CMK (cell line): ENCODE data around the gene SPEF2.

ENCODE experiments used
- DNase-seq: peaks from one replicate; pipeline ENCODE4 v3.0.0-alpha.2; 2010; ENCODE audit warnings: low read depth

Gene SPEF2

DNA sequence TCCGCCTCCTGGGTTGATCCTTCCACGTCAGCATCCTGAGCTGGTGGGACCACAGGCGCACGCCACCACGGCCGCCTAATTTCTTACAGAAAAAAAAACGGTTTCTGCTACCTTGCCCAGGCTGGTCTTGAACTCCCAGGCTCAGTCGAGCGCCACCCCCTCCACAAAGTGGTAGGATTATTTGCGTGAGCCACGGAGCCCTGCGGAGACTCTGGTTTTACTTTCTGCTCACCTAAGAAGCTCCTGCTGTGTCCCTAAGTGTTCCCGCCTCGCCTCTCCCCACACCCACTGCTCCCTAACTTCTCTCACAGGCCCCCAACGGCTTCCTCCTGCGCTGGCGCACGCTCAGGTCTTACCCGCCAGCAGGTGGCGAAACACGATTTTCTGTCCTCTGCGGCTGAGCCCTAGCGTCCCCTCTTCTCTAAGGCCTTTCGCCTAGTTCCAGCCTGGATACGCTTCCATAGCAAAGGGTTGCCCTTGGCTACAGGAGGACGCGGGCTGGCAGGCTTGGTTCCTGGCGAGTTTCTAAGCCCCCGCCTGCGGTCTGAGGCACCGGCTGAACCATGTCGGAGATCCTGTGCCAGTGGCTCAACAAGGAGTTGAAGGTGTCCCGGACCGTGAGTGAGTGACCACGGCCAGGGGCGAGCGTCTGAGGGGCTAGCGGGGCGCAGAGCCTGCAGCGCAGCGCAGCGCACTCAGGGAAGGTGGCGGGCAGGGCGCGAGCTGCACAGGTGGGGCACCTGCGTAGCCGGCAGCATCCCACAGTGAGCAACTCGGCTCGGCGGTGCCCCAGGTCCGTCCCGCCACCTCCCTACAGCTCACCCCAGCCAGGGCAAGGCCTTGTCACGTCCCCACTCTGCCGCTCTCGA lies at the start of gene SPEF2:
SPEF2 (plus strand) TSS at position 429 of the 869 bp plus-strand sequence; CDS start at position 564, 135 bp downstream.
- peak; percentile 68 for DNase-seq

DNA sequence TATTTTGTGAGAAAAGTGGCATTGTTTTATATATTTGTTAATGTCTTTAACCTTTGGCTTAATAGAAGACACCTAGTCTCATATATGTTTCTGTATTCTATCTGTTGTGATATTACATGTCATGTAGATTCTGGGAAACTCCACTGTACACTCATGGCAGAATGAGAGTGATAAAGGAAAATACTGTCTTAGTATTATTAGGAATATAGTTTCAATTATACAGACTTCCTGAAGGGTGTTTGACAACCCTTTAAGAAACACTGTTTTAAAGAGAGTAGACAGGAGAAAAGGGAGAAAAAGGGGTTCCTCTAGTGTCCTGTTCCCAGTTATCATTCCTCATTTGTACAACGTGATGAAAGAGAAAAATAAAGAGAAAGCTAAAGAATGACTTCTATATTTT lies 42.1 kb upstream of the SPEF2 start:
- DNase-seq: no peak

DNA sequence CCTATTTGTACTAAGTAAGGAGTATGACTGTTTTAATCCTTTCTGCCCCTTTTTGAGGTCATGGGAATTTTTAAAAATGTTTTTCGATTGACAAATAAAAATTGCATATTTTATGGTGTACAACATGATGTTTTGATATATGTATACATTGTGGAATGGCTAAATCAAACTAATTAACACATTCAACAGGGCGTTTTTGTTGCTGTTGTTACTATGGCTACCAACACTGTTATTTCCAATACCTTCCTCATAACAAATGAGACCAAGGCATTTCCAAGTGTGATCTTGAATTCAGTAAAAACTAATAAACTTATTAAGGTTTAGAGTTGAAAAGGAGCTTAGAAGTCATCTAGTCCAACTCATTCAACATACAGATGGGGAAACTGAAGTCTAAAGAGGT lies 30.2 kb upstream of the SPEF2 start:
- DNase-seq: no peak

- no peak for DNase-seq
Measured at GRCh38 chr5:35593338-35593737, 24.3 kb upstream of the SPEF2 start.

- DNase-seq: no peak
Measured at GRCh38 chr5:35598707-35599370, 18.8 kb upstream of the SPEF2 start.

GRCh38 chr5:35600591-35600990 lies 17.1 kb upstream of the SPEF2 start:
- no peak for DNase-seq

DNA sequence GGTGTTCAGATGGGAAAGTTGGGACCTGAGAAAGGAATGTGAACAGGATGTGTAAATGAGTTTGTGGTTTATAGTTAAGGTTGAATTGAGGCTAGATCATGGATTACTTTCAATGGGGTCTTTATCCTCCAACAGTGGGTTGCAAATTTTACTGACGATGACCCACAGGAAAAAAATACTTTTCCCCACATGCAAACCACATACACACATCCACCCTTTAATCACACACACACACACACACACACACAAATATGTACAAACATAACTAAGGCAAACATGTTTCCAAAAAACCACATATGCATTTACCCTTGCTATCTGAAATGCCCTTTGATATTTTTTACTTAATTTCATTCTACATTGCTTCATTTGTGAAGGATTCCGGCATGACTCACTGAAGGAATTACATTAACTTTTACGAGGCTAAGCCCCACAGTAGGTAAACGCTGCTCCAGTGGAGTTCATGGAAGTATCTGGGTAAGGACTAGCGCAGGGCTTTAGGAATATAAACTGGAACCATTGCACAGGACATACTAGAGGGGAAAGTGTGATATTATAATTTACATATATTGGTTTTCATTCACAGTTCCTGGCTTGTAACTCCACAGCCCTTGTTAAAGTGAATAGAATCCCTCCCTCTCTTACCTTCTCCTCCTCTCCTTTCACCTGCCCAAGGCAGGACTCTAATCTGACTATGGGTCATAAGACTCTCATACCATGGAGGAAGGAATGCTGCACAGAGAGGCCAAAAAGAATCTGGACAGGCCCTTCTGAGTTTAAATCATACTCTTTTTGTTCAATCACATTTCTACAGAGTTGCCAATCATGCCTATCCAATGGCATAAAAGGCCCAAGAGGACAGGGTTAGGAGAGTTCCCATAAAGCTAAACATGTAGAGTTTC lies 8.5 kb upstream of the SPEF2 start:
- DNase-seq: no peak

- no peak for DNase-seq
Measured at GRCh38 chr5:35617060-35617434, 616 bp upstream of the SPEF2 start.

- DNase-seq: no peak
Measured at GRCh38 chr5:35618304-35618636, 607 bp downstream of the SPEF2 start.

- DNase-seq: no peak
Measured at GRCh38 chr5:35618781-35619180, 1.1 kb downstream of the SPEF2 start.

- no peak for DNase-seq
Measured at GRCh38 chr5:35622974-35623373, 5.3 kb downstream of the SPEF2 start.

- DNase-seq: no peak
Measured at GRCh38 chr5:35623991-35624390, 6.3 kb downstream of the SPEF2 start.

GRCh38 chr5:35626108-35626507 lies 8.4 kb downstream of the SPEF2 start:
- DNase-seq: no peak

- no peak for DNase-seq
Measured at GRCh38 chr5:35626553-35626952, 8.9 kb downstream of the SPEF2 start.

GRCh38 chr5:35634326-35634725 lies 16.7 kb downstream of the SPEF2 start:
- DNase-seq: no peak

DNA sequence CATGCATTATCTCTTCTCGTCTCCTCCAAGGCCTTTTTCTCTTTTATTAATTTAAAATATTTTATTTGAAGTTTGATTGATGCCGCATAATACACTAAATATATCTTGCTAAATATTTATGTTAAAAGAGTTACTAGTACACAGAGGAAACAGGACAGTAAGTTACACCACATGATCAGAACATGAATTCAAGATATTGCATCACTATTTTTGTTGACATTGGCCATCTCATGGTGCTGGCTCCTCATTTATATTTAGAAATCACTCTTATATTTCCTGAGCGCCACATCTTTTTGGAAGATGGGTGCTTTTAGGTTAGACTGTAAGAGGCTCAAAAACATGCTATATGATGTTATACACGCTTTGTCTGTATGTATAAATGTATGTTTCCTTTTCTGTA lies 23.0 kb downstream of the SPEF2 start:
- no peak for DNase-seq

- DNase-seq: no peak
Measured at GRCh38 chr5:35644543-35644942, 26.9 kb downstream of the SPEF2 start.

GRCh38 chr5:35647128-35647527 lies 29.5 kb downstream of the SPEF2 start:
- DNase-seq: no peak

- no peak for DNase-seq
Measured at GRCh38 chr5:35647712-35648111, 30.0 kb downstream of the SPEF2 start.

DNA sequence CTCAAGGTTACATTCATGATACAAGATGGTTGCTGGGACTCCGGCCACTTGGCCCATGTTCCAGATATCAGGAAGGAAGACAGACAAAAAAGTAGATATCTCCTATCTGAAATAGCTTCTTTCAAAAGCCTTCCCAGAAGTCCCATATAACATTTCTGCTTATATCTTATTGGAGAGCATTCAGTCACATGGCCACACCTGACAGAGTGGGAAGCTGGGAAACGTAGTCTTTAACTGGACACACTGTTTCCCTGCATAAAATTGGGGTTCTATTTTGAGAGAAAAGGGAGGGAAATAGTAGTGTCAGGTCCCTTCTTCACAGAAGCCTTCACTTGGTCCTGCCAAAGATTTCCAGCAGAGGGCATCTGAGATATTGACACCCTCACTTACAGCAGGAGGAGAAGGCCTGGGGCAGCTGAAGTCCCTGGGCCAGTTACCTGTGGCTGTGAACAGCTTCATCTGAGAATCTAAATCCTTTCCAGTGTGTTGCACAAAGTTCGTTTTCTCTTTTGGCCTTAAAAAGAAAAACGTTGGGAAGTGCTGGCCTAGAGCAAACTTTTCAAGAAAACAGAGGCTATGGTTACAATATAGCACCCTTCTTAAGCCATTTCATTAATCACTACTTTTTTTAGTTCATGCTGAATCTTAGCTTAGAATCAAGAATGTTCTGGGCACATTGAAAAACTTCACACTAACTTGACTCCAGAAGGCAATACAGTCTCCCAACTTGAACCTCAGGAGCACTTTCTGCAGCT lies 33.5 kb downstream of the SPEF2 start:
- no peak for DNase-seq

DNA sequence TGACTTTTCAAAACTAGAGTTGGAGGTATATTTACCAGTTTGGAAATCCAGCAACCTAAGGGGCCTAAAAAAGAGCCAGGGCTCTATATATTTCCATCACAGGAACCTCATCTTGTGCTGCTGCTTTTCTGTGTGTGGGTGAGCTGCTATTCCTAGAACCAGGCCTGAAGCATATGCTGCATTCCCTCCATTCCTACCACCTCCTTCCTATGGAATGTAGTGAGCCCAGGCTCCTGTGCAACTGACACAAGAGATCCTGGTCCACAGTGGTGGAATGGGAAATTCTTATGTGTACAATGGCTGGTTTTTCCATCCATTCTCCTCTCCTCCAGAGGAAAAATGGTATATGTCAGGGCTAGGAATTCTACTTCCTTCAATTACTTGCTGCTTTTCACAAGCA lies 39.1 kb downstream of the SPEF2 start:
- DNase-seq: no peak

GRCh38 chr5:35657877-35658276 lies 40.2 kb downstream of the SPEF2 start:
- DNase-seq: no peak
